ENCODE data around the gene MED4.
A peak's percentile ranks its signal among the peaks of the same experiment; 100 is the strongest.
"Not testable (repeated sequence)": the region's sequence is repeated elsewhere in the genome, so short reads cannot be mapped to it uniquely, and the experiment has no call there.

MED4 gene

DNA sequence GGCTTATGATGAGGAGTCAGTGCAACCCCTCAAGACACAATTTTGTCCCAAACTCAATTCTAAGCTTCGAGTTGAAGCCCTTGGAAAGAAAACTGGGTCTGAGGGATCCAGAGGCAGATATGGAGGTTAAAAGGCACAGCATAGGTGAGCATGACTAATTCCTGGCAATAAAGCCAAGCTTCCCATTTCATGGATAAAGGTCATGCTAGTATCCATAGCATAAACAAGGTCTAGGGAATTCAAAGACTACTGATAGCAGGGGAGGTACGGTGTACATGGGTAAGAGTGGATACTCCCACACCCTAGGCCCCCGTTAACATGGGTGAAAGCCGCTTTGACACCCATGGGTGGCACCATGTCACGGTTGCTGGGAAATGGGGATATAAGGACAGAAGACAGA is 24.0 kb downstream of the MED4 start:
- Mint-ChIP-seq H3K4me3 (no peak overlapping the region), H3K36me3 (peaks cover 84 to 93% of the 10 kb centered on the region in 2 donors), H3K9me3 (peaks cover 4 to 9% of the 10 kb centered on the region in 2 donors), H3K27me3 (no peaks in the 10 kb centered on the region), H3K4me1 (no peaks in the 10 kb centered on the region), H3K27ac (no peak overlapping the region)
- no peak for DNase-seq
- ATAC-seq (replicated peaks) = no peak

DNA sequence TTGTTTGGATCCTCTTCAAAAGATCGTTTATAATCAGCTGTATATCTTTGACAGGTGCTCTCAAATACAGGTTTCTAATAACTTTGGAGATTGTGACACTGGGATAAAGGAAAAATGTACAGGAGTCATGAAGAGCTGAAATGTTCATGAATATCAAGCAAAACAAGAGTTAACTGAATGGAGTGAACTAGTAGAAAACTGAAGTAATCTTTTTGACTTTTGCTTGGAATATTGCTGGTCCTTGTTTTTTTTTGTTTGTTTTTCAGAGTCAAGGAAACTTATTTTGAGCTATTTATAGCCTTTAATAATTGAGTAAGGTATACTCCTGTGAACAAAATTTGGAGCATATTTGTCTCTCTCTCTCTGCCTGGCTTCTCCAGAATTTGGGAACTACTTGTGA is 25.3 kb downstream of the MED4 start:
- Mint-ChIP-seq H3K36me3 (peaks cover 79 to 88% of the 10 kb centered on the region in 2 donors), H3K4me3 (no peak overlapping the region), H3K4me1 (peaks cover 2 to 4% of the 10 kb centered on the region in 2 donors), H3K9me3 (peaks cover 4 to 9% of the 10 kb centered on the region in 2 donors), H3K27ac (no peak overlapping the region), H3K27me3 (no peaks in the 10 kb centered on the region)
- ATAC-seq (replicated peaks) = no peak
- DNase-seq = no peak

DNA sequence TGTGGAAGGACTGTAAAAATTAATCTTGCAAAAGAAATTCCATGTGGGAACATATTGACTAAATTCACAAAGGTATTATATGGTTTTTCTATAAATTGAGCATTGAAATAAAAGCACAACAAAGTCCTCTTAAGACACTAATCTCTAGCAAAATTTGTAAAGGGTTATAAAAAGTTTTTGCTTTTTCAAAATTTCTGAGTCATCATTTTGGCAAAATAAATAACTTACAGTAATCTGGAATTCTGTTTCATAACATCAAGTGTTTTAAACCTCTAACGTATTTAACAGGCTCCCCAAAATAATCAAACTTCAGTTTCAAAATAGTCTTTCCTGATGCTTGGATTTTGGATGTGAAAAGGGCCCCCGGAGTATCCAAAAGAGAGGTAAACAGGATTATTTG is 26.0 kb downstream of the MED4 start:
- H3K9me3 Mint-ChIP-seq = peaks cover 4 to 9% of the 10 kb centered on the region in 2 donors
- peaks cover 2 to 4% of the 10 kb centered on the region in 2 donors for H3K4me1 Mint-ChIP-seq
- no peaks in the 10 kb centered on the region for H3K27me3 Mint-ChIP-seq
- peaks cover 75 to 84% of the 10 kb centered on the region in 2 donors for H3K36me3 Mint-ChIP-seq
- no peak for ATAC-seq (replicated peaks)
- no peak overlapping the region for H3K4me3 Mint-ChIP-seq
- no peak overlapping the region for H3K27ac Mint-ChIP-seq
- no peak for DNase-seq

DNA sequence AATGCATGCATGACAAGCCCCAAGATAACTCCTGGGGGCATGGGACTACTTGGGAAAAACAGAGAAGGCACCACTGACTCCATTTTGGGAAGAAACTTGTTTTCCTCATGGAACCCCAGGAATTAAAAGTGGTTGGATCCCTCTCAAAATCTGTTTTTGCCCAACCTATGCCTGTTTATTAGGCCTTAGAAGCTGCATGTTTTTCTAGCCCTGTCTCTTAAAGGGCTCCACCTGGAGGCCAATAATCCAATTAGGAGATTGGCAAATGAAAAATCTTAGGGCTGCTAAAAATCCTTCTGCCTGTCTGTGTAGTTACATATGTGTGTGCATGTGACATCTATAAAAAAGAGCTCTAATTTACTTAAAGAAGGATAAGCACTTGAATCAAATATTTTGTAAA is 26.9 kb downstream of the MED4 start:
- Mint-ChIP-seq H3K36me3 (peaks cover 69 to 76% of the 10 kb centered on the region in 2 donors), H3K4me1 (peaks cover 2 to 4% of the 10 kb centered on the region in 2 donors), H3K9me3 (peaks cover 4 to 9% of the 10 kb centered on the region in 2 donors), H3K4me3 (no peak overlapping the region), H3K27me3 (no peaks in the 10 kb centered on the region), H3K27ac (no peak overlapping the region)
- ATAC-seq (replicated peaks) (no peak), DNase-seq (no peak)

DNA sequence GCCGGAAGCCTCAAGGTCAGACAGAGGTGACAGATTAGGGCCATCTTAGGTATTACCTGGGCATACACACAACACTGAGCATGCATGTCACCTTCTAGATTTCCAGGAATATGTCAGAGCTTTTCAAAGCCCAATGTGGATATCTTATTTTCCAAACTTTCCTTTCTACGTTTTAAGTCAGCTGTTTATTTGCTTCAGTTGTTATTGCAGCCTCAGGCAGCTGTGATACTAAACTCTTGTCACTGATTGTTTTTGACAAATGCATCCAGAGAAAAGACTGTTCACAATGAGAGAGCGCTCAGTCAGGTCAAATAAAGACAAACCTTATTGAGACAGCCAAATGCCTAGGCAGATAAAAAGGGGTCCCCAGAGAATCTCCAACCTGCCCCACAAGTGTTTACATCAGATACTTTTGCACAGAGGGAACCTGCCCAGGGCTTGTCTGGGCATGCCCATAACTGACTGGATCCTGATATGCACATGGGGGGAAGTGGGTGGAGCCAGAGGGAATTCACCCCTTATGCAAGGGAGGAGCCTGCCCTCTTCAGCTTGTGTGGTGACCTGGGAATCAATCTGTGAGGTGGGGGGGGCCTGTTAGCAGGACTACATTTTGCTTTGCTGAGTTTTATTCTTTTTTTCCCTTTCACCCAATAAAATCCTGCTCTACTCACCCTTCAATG is 28.5 kb downstream of the MED4 start:
- DNase-seq (no peak), ATAC-seq (replicated peaks) (peak; percentile 34 to 46)
- H3K9me3 Mint-ChIP-seq = peaks cover 4 to 7% of the 10 kb centered on the region in 2 donors
- peaks cover 2 to 4% of the 10 kb centered on the region in 2 donors for H3K4me1 Mint-ChIP-seq
- H3K27ac Mint-ChIP-seq = no peak overlapping the region
- no peak overlapping the region for H3K4me3 Mint-ChIP-seq
- peaks cover 59 to 72% of the 10 kb centered on the region in 2 donors for H3K36me3 Mint-ChIP-seq
- H3K27me3 Mint-ChIP-seq = no peaks in the 10 kb centered on the region

DNA sequence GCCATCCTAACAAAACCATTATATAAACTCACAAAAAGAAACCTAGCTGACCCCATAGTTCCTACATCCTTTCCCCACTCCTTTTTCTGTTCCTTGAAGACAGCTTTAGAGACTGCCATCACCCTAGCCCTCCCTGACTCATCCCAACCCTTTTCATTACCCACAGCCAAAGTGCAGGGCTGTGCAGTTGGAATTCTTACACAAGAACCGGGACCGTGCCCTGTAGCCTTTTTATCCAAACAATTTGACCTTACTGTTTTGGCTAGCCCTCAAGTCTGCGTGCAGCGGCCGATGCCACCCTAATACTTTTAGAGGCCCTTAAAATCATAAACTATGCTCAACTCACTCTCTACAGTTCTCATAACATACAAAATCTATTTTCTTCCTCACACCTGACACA is 35.0 kb downstream of the MED4 start:
- H3K4me3 Mint-ChIP-seq; DNase-seq; H3K27me3 Mint-ChIP-seq; H3K9me3 Mint-ChIP-seq; ATAC-seq (replicated peaks); H3K27ac Mint-ChIP-seq; H3K4me1 Mint-ChIP-seq: not testable (repeated sequence)
- peaks cover 49 to 74% of the 10 kb centered on the region in 2 donors for H3K36me3 Mint-ChIP-seq

DNA sequence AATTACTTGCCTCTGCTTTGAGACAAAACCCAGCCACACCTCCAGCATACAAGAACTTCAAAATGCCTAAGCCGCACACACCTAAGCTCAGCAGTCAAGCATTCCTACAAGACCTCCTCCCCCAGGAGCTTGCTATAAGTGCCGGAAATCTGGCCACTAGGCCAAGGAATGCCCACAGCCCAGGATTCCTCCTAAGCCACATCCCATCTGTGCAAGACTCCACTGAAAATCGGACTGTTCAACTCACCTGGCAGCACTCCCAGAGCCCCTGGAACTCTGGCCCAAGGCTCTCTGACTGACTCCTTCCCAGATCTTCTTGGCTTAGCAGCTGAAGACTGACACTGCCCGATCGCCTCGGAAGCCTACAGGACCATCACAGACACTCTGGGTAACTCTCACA is 36.4 kb downstream of the MED4 start:
- not testable (repeated sequence) for ATAC-seq (replicated peaks); H3K9me3 Mint-ChIP-seq; DNase-seq; H3K27me3 Mint-ChIP-seq; H3K4me1 Mint-ChIP-seq; H3K4me3 Mint-ChIP-seq; H3K27ac Mint-ChIP-seq
- peaks cover 47 to 69% of the 10 kb centered on the region in 2 donors for H3K36me3 Mint-ChIP-seq

DNA sequence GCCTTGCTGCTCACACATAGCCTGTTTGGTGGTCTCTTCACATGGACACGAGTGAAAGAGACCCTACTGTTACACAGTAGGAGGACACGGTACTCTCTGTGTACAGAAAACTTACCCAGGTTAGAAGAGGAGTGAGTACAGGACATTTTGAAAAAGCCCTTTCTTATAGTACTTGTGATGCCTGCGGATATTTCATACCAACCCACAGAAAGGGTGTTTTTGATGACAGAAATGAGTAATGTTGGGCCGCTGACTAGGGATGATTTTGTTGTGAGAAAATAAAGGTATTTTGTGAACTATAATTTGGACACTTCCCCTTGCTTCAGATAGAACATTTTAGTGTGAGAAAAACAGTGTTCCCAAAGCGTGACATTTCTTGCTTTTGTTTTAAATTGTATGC is 39.2 kb downstream of the MED4 start:
- Mint-ChIP-seq H3K4me1 (peaks cover 0 to 7% of the 10 kb centered on the region in 2 donors), H3K27ac (peak overlapping the region; percentile 6), H3K27me3 (no peaks in the 10 kb centered on the region), H3K4me3 (no peak overlapping the region), H3K9me3 (no peaks in the 10 kb centered on the region), H3K36me3 (peaks cover 54 to 68% of the 10 kb centered on the region in 2 donors)
- ATAC-seq (replicated peaks) (no peak), DNase-seq (no peak)

DNA sequence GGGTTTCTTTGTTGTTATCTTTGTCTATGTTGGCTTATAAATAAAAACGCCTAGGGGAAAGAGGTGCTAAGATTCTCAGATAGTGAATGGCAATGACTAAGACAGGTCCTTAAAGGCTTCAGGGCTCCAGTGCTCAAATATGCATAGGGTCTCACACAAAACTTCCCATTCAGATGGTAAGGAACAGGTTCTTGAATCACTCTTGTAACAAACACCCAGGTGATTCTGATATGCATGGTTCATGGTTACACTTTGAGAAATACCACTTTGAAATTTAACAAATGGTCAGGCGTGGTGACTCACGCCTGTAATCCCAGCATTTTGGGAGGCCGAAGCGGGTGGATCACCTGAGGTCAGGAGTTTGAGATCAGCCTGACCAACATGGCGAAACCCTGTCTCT is 40.3 kb downstream of the MED4 start:
- no peaks in the 10 kb centered on the region for H3K27me3 Mint-ChIP-seq
- H3K4me1 Mint-ChIP-seq = peaks cover 0 to 7% of the 10 kb centered on the region in 2 donors
- H3K4me3 Mint-ChIP-seq = no peak overlapping the region
- no peaks in the 10 kb centered on the region for H3K9me3 Mint-ChIP-seq
- peaks cover 51 to 65% of the 10 kb centered on the region in 2 donors for H3K36me3 Mint-ChIP-seq
- no peak for ATAC-seq (replicated peaks)
- H3K27ac Mint-ChIP-seq = no peak overlapping the region
- DNase-seq = no peak

DNA sequence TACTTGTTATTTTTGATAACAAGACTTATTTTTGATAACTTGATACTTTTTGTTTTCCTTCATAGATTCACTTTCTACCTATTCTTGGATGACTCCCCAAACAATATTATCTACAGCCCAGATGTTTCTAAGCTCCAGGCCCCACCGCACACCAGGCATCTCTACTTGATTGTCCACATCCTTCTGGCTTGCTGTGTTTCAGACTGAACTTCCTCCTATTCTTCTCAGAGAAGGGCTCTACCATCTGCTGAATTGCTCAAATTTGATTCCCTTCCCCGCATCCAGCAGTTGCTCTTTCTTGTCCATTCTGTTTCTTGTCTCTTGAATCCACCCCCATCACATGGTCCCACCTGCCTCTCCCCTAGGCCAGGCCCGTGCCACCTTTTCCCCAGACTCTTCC is 44.4 kb downstream of the MED4 start:
- no peaks in the 10 kb centered on the region for H3K27me3 Mint-ChIP-seq
- no peak overlapping the region for H3K4me3 Mint-ChIP-seq
- ATAC-seq (replicated peaks) (no peak), DNase-seq (no peak)
- H3K36me3 Mint-ChIP-seq = peaks cover 33 to 45% of the 10 kb centered on the region in 2 donors
- peaks cover 0 to 3% of the 10 kb centered on the region in 2 donors for H3K4me1 Mint-ChIP-seq
- H3K27ac Mint-ChIP-seq = no peak overlapping the region
- no peaks in the 10 kb centered on the region for H3K9me3 Mint-ChIP-seq

DNA sequence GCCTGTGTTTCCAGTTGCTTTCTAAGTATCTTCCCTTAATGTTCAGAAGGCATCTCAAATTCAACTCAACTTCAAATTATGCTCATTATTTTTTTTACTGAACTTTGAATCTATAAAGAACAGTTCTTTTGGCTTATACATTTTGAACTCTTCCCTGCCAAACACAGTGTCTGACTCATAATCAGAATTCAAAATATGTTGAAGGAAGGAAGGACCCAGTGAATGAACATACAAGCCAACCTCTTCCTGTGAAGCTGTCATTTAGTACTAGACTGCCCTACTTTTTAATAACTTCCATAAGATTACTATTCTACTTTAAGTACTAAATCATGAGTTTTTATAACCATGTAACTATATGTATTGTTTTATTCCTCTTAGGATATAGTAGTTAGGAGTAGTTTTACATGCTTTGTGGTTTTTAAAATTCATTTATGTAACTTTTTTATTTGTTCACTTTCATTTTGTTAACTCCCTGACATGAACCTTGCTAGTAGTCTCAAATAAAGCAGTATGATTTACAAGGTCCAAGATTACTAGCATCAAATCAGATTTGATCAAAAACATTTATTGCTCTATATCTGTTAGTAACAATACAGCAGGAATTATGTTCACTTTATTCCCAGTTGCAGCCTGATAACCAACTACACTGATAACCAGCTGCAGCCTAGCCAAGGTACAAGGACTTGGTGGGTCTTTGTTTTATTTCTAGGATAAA is 51.0 kb downstream of the MED4 start:
- DNase-seq (no peak), ATAC-seq (replicated peaks) (no peak)
- Mint-ChIP-seq H3K36me3 (peaks cover 17 to 36% of the 10 kb centered on the region in 2 donors), H3K27ac (no peak overlapping the region), H3K4me3 (no peak overlapping the region), H3K27me3 (no peaks in the 10 kb centered on the region), H3K9me3 (no peaks in the 10 kb centered on the region), H3K4me1 (peaks cover 4 to 10% of the 10 kb centered on the region in 2 donors)

DNA sequence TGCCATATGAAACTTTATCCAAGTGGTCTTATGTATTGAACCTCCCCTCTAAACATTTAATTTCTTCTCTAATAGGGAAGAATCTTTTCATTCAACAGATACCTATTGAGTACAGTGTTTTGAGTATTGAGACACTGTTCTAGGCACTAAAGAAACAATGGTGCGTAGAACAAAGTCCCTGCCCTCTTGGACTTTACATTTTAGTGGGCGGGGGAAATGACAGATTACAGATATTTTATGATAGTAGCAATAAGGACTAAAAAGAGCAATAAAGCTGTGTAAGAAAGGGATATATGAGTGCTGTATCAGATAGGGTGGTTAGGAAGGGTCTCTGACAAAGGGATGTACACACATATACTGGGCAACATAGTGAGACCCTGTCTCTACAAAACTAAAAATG is 52.0 kb downstream of the MED4 start:
- no peaks in the 10 kb centered on the region for H3K9me3 Mint-ChIP-seq
- H3K4me3 Mint-ChIP-seq = no peak overlapping the region
- DNase-seq = no peak
- H3K27ac Mint-ChIP-seq = peak overlapping the region; percentile 56
- no peaks in the 10 kb centered on the region for H3K27me3 Mint-ChIP-seq
- H3K36me3 Mint-ChIP-seq = peaks cover 17 to 34% of the 10 kb centered on the region in 2 donors
- peaks cover 9 to 16% of the 10 kb centered on the region in 2 donors for H3K4me1 Mint-ChIP-seq
- no peak for ATAC-seq (replicated peaks)

DNA sequence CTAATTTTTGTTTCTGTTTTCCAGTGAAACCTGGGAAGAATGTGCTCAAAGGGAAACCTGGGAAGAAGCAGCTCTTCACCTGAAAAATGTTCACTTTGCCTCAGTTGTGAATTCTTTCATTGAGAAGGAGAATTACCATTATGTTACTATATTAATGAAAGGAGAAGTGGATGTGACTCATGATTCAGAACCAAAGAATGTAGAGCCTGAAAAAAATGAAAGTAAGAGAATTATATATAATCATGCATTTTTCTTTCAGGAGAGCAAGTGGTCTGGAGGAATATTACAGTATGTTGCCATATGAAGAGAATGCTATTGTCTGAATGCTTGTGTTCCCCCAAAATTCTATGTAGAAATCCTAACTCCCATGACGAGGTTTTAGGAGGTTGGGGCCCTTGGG is 54.0 kb downstream of the MED4 start:
- Mint-ChIP-seq H3K4me1 (peaks cover 16 to 19% of the 10 kb centered on the region in 2 donors), H3K27ac (peak overlapping the region; percentile 14), H3K4me3 (no peak overlapping the region), H3K36me3 (peaks cover 9 to 22% of the 10 kb centered on the region in 2 donors), H3K27me3 (no peaks in the 10 kb centered on the region), H3K9me3 (no peaks in the 10 kb centered on the region)
- no peak for ATAC-seq (replicated peaks)
- DNase-seq = no peak

DNA sequence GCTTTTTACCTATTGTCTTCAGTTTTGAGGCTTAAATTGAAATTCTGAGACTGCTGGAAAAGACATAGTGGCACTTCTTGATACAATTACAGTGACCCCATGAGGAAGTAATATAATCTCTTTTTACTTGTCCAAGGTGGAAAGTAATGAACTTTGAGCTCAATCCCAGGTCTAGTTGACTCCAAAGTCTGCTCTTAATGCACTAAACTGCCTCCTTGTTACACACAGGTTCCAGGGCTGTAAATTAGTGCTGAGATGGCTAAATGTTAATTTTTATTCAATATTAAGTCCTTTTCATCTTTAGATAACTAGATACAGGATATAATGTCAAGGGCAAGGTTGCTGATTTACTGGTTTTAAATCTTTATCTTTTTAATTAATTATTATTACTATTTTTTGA is 54.9 kb downstream of the MED4 start:
- H3K4me3 Mint-ChIP-seq = no peak overlapping the region
- H3K4me1 Mint-ChIP-seq = peaks cover 16 to 19% of the 10 kb centered on the region in 2 donors
- no peaks in the 10 kb centered on the region for H3K27me3 Mint-ChIP-seq
- DNase-seq = no peak
- no peak overlapping the region for H3K27ac Mint-ChIP-seq
- H3K36me3 Mint-ChIP-seq = peaks cover 8 to 21% of the 10 kb centered on the region in 2 donors
- H3K9me3 Mint-ChIP-seq = no peaks in the 10 kb centered on the region
- no peak for ATAC-seq (replicated peaks)

DNA sequence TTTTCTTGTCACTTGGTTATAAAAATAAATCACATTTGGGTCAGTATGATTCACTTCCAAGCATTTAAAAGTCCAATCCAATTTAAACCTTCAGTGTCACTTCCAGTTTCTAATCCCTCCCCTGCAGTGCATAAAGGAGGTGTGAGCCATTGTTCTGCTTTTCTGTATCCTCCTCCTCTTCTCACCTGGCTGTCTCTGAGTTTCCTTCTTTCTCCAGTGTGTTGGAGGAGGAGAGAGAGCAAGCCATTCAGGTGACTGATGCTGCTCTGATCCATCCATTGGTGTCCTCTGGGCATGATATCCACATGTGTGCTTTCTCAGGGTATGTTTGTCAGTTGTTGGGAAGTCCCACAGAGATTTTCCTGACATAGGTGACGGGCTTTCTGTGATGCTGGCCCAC is 56.1 kb downstream of the MED4 start:
- no peaks in the 10 kb centered on the region for H3K9me3 Mint-ChIP-seq

More for the DNA sequence above, 56.1 kb downstream of the MED4 start:
- peaks cover 10 to 28% of the 10 kb centered on the region in 2 donors for H3K36me3 Mint-ChIP-seq
- DNase-seq (no peak), ATAC-seq (replicated peaks) (no peak)
- peaks cover 16 to 19% of the 10 kb centered on the region in 2 donors for H3K4me1 Mint-ChIP-seq
- H3K27ac Mint-ChIP-seq = peak overlapping the region; percentile 99
- H3K27me3 Mint-ChIP-seq = no peaks in the 10 kb centered on the region
- H3K4me3 Mint-ChIP-seq = peak overlapping the region; percentile 94 to 98
